Upper lobe of left lung (tissue), 6 donors: ENCODE results near the gene NOA1. TPM values are rescaled to one million over a fixed set of nuclear protein-coding genes. Genes with fewer than 3 reads are reported as not detected.

Source experiments
- small RNA-seq, 4 donors: library from RNA; depleted of rRNA; stranded (forward); fragments of <200 nt; gene quantifications; one replicate each; pipeline ENCODE3, GENCODE V24; 2016
- total RNA-seq, 6 donors: library from RNA; depleted of rRNA in 4 of 6; stranded (reverse); fragments of >200 nt in 4 of 6; gene quantifications; one replicate each; pipeline versions ENCODE4 v1.1.0 to v1.2.1, GENCODE V29; 2016 to 2021
- donor health status: DM: no; HTN: no; CAD: no; lungs with moderate emphysema.
- donor health status: DM: no; HTN: yes; CAD: no; lungs with severe emphysema.

The NOA1 gene
- total RNA-seq, 6 donors from 2014 or later = 15.2 to 27.2 (median 22.8) TPM

Small RNA genes within 50 kb of the gene (small RNA-seq; reads per million reads assigned to genes)
- gene RNU6-998P = 0 reads per million in 4 donors

Other genes starting within 250 kb of the NOA1 start
- gene SPINK2, start 155.9 kb downstream of the NOA1 start, total RNA-seq = not detected
- gene REST, start 69.7 kb downstream of the NOA1 start, total RNA-seq = 10 to 100 TPM; 18.3 to 40.2 (median 31.8) TPM
- 100 to 1,000 TPM in 2 of 6 donors, 10 to 100 TPM in 4; 50.7 to 138 (median 69.4) TPM for gene POLR2B, start 1.3 kb upstream of the NOA1 start, total RNA-seq
- gene IGFBP7, start 132.8 kb upstream of the NOA1 start, total RNA-seq = 100 to 1,000 TPM; 105 to 705 (median 359) TPM